Activated naive CD4-positive, alpha-beta T cell treated with anti-CD3 and anti-CD28 coated beads, Interleukin-2, amount 10 ng/mL, durations not matched to agents 7 days and 5 days (primary cell): ENCODE data around the gene SCN4B.

Experiments
- CTCF ChIA-PET: fragments of 350-600 bp; sonication (Branson Sonifier 250); formaldehyde crosslinking; loops from one replicate; lab custom pipeline; 2021; ENCODE audit warnings: antibody characterized with exemption; lab: Charles Lee
- DNase-seq: peaks from one replicate; pipeline ENCODE4 v3.0.0-alpha.2; 2020
- H3K27ac Mint-ChIP-seq: one replicate; pipeline ENCODE4 v1.8.0; 2021; ENCODE audit warnings: mild to moderate bottlenecking, moderate library complexity, mixed read lengths
- H3K27me3 Mint-ChIP-seq: one replicate; pipeline ENCODE4 v1.8.0; 2021; ENCODE audit warnings: mild to moderate bottlenecking, mixed read lengths
- H3K36me3 Mint-ChIP-seq: one replicate; pipeline ENCODE4 v1.8.0; 2021; ENCODE audit warnings: mixed read lengths
- H3K4me1 Mint-ChIP-seq: one replicate; pipeline ENCODE4 v1.8.0; 2021; ENCODE audit warnings: mixed read lengths
- H3K4me3 Mint-ChIP-seq: one replicate; pipeline ENCODE4 v1.8.0; 2021; ENCODE audit warnings: mild to moderate bottlenecking, moderate library complexity, mixed read lengths
- H3K9me3 Mint-ChIP-seq: one replicate; pipeline ENCODE4 v1.8.0; 2021; ENCODE audit warnings: mixed read lengths

SCN4B gene

GRCh38 chr11:118086913-118087768, 65.5 kb downstream of the SCN4B start, which contains the start of gene SMIM35:
Gene SMIM35 (minus strand): TSS chr11:118086963. CDS start chr11:118086757, 206 bp downstream.
- Mint-ChIP-seq H3K27ac (no peak within 1 kb of the TSS), H3K36me3 (peaks cover 1% of the 10 kb centered on the region), H3K9me3 (peaks cover 34% of the 10 kb centered on the region), H3K4me3 (no peak within 1 kb of the TSS), H3K27me3 (peaks cover 47% of the 10 kb centered on the region), H3K4me1 (no peaks in the 10 kb centered on the region)
- CTCF ChIA-PET = no interaction called here
- no peak for DNase-seq

GRCh38 chr11:118084656-118085055, 68.0 kb downstream of the SCN4B start:
- Mint-ChIP-seq H3K4me1 (no peaks in the 10 kb centered on the region), H3K36me3 (peaks cover 1% of the 10 kb centered on the region), H3K4me3 (no peak overlapping the region), H3K9me3 (peaks cover 34% of the 10 kb centered on the region), H3K27me3 (peaks cover 47% of the 10 kb centered on the region), H3K27ac (no peak overlapping the region)
- no peak for DNase-seq
- CTCF ChIA-PET = no interaction called here

GRCh38 chr11:118084247-118084646, 68.4 kb downstream of the SCN4B start:
- Mint-ChIP-seq H3K27me3 (peaks cover 51% of the 10 kb centered on the region), H3K4me1 (no peaks in the 10 kb centered on the region), H3K9me3 (peaks cover 30% of the 10 kb centered on the region), H3K4me3 (no peak overlapping the region), H3K36me3 (no peaks in the 10 kb centered on the region), H3K27ac (no peak overlapping the region)
- CTCF ChIA-PET = no interaction called here
- DNase-seq = no peak
